IMR-90 (cell line): ENCODE results near the gene RBM41. TPM values are rescaled to one million over a fixed set of nuclear protein-coding genes. Genes with fewer than 3 reads are reported as not detected.

ENCODE experiments used
- ATAC-seq: fragments of 200-7000 bp; cut with Tn5 transposase; 2 replicates; pipeline ENCODE4 v1.9.1; 2020; ENCODE audit warnings: low read depth, mild to moderate bottlenecking, moderate library complexity
- BruUV-seq: library from RNA; stranded (reverse); fragments of 400-500 nt; replicated peaks from 2 replicates; lab custom pipeline; 2021; lab: Mats Ljungman, UMichigan
- CTCF ChIA-PET: fragments of 300-600 bp; formaldehyde crosslinking; extraction: SDS; loops from one replicate; lab custom pipeline; 2021; ENCODE audit warnings: antibody characterized with exemption; lab: Yijun Ruan, JAX
- POLR2A ChIA-PET: fragments of 300-600 bp; sonication (Branson Sonifier 250); formaldehyde crosslinking; loops from one replicate; lab custom pipeline; 2022; ENCODE audit warnings: antibody characterized with exemption; ENCODE audit not compliant: unreplicated experiment; lab: Charles Lee
- DNase-seq: peaks from one replicate; pipeline ENCODE4 v3.0.0; 2013
- H2AFZ ChIP-seq: replicated peaks from 2 replicates; pipeline ENCODE3; 2013; ENCODE audit warnings: low read length, mild to moderate bottlenecking; ENCODE audit not compliant: poor library complexity
- H2AK5ac ChIP-seq: 2 replicates; pipeline ENCODE4 v1.6.1; 2013; ENCODE audit warnings: low read depth, low read length, inconsistent platforms
- H2AK9ac ChIP-seq: replicated peaks from 2 replicates; pipeline ENCODE3; 2013; ENCODE audit warnings: mild to moderate bottlenecking, low read depth, low read length, moderate library complexity; ENCODE audit not compliant: poor library complexity
- H2BK120ac ChIP-seq: 2 replicates; pipeline ENCODE4 v1.6.1; 2013; ENCODE audit warnings: low read depth, low read length, inconsistent platforms
- H2BK15ac ChIP-seq: 3 replicates; pipeline ENCODE4 v1.6.1; 2013; ENCODE audit warnings: low read depth, low read length, inconsistent platforms
- H2BK20ac ChIP-seq: 2 replicates; pipeline ENCODE4 v1.6.1; 2013; ENCODE audit warnings: low read depth, mild to moderate bottlenecking, inconsistent platforms, low read length, moderate library complexity
- H2BK5ac ChIP-seq: 2 replicates; pipeline ENCODE4 v1.6.1; 2013; ENCODE audit warnings: mild to moderate bottlenecking, low read depth, low read length, inconsistent platforms; ENCODE audit not compliant: poor library complexity, severe bottlenecking
- H3K14ac ChIP-seq: replicated peaks from 2 replicates; pipeline ENCODE4 v1.6.1; 2013; ENCODE audit warnings: low read depth, low read length, inconsistent platforms
- H3K18ac ChIP-seq: 2 replicates; pipeline ENCODE4 v1.6.1; 2013; ENCODE audit warnings: low read depth, low read length, control low read depth
- H3K23ac ChIP-seq: 2 replicates; pipeline ENCODE4 v1.6.1; 2013; ENCODE audit warnings: low read depth, low read length, inconsistent platforms
- H3K27ac ChIP-seq: 2 replicates; pipeline ENCODE4 v1.5.1; 2013; ENCODE audit warnings: mild to moderate bottlenecking, control low read depth, low read length; ENCODE audit not compliant: insufficient read depth
- H3K27me3 ChIP-seq: 2 replicates; pipeline ENCODE4 v1.6.1; 2013; ENCODE audit warnings: low read length; ENCODE audit not compliant: control insufficient read depth, insufficient read depth
- H3K36me3 ChIP-seq: 2 replicates; pipeline ENCODE4 v1.6.1; 2013; ENCODE audit warnings: low read length, mixed read lengths; ENCODE audit not compliant: control insufficient read depth, insufficient read depth
- H3K4ac ChIP-seq: 2 replicates; pipeline ENCODE4 v1.6.1; 2013; ENCODE audit warnings: low read depth, low read length, inconsistent platforms
- H3K4me1 ChIP-seq: 2 replicates; pipeline ENCODE4 v1.6.1; 2013; ENCODE audit warnings: low read length, mixed read lengths; ENCODE audit not compliant: control insufficient read depth, insufficient read depth
- H3K4me2 ChIP-seq: 2 replicates; pipeline ENCODE4 v1.6.1; 2013; ENCODE audit warnings: low read depth, mild to moderate bottlenecking, control low read depth, low read length, moderate library complexity
- H3K4me3 ChIP-seq: 2 replicates; pipeline ENCODE4 v1.5.1; 2013; ENCODE audit warnings: low read depth, mild to moderate bottlenecking, control low read depth, low read length, moderate library complexity; ENCODE audit not compliant: insufficient read depth
- H3K56ac ChIP-seq: 2 replicates; pipeline ENCODE4 v1.6.1; 2013; ENCODE audit warnings: low read length, inconsistent platforms; ENCODE audit not compliant: insufficient read depth; ENCODE audit errors: extremely low read depth
- H3K79me1 ChIP-seq, 2 experiments: 2 replicates each; pipeline ENCODE4 v1.6.1; 2013; ENCODE audit warnings: low read length in 2 of 2, inconsistent platforms in 1 of 2, low read depth in 1 of 2
- H3K9ac ChIP-seq: 2 replicates; pipeline ENCODE4 v1.6.1; 2013; ENCODE audit warnings: low read depth, low read length, control low read depth
- H3K9me1 ChIP-seq: 2 replicates; pipeline ENCODE4 v1.6.1; 2013; ENCODE audit warnings: low read length, inconsistent platforms; ENCODE audit not compliant: insufficient read depth
- H3K9me3 ChIP-seq: 2 replicates; pipeline ENCODE4 v1.6.1; 2013; ENCODE audit warnings: low read length; ENCODE audit not compliant: control insufficient read depth, insufficient read depth
- H4K20me1 ChIP-seq: 2 replicates; pipeline ENCODE4 v1.6.1; 2013; ENCODE audit warnings: low read length, inconsistent platforms; ENCODE audit not compliant: insufficient read depth
- H4K5ac ChIP-seq: 2 replicates; pipeline ENCODE4 v1.6.1; 2013; ENCODE audit warnings: mild to moderate bottlenecking, low read depth, low read length, control low read depth
- H4K8ac ChIP-seq, 2 experiments: 2 replicates each; pipeline ENCODE4 v1.6.1; 2013; ENCODE audit warnings: low read depth in 2 of 2, low read length in 2 of 2, control low read depth in 1 of 2, inconsistent platforms in 1 of 2
- H4K91ac ChIP-seq: 2 replicates; pipeline ENCODE4 v1.6.1; 2013; ENCODE audit warnings: low read depth, low read length, inconsistent platforms; ENCODE audit not compliant: insufficient read depth
- BHLHE40 ChIP-seq: fragments of 150-350 bp; IDR thresholded peaks from 2 replicates; pipeline ENCODE4 v1.6.1; 2016; ENCODE audit warnings: mild to moderate bottlenecking, low read depth, low read length
- CHD1 ChIP-seq: IDR thresholded peaks from 2 replicates; pipeline ENCODE4 v1.6.1; 2012; ENCODE audit warnings: low read depth, low read length, improper control_type of control experiment
- FOS ChIP-seq: fragments of 150-350 bp; IDR thresholded peaks from 2 replicates; pipeline ENCODE4 v1.6.1; 2016; ENCODE audit warnings: low read depth, low read length
- MAFK ChIP-seq: IDR thresholded peaks from 2 replicates; pipeline ENCODE4 v1.6.1; 2012; ENCODE audit warnings: low read depth, low read length, improper control_type of control experiment
- MAZ ChIP-seq: IDR thresholded peaks from 2 replicates; pipeline ENCODE4 v1.6.1; 2012; ENCODE audit warnings: low read depth, mild to moderate bottlenecking, low read length, improper control_type of control experiment, moderate library complexity, borderline replicate concordance
- POLR2A ChIP-seq: IDR thresholded peaks from 2 replicates; pipeline ENCODE4 v1.6.1; 2012; ENCODE audit warnings: mild to moderate bottlenecking, low read depth, low read length
- RCOR1 ChIP-seq: IDR thresholded peaks from 2 replicates; pipeline ENCODE4 v1.6.1; 2012; ENCODE audit warnings: mild to moderate bottlenecking, low read length, improper control_type of control experiment; ENCODE audit not compliant: insufficient replicate concordance
- SMC3 ChIP-seq: fragments of 150-350 bp; IDR thresholded peaks from 2 replicates; pipeline ENCODE4 v1.6.1; 2016; ENCODE audit warnings: low read depth, mild to moderate bottlenecking, antibody characterized with exemption, low read length, moderate library complexity
- WGBS, 2 experiments: methylation state at CpG; one replicate each; pipeline versions ENCODE4 v1.1.5 to v1.1.7; 2013; ENCODE audit warnings: missing lambda C conversion rate in 2 of 2; ENCODE audit not compliant: insufficient read length in 1 of 2; ENCODE audit errors: extremely low coverage in 2 of 2; 5-methylcytosine and 5-hydroxymethylcytosine counted together
- dilution Hi-C: fragments of 300-500 bp; cut with HindIII; formaldehyde crosslinking; loops from one replicate; pipeline ENCODE4 v1.14.3; 2018; ENCODE audit warnings: low sequenced_read_pairs; ENCODE audit not compliant: unreplicated experiment
- in situ Hi-C: fragments of 300-500 bp; cut with MboI; formaldehyde crosslinking; loops from 3 replicates; pipeline ENCODE4 v1.14.3; 2019; ENCODE audit warnings: low sequenced_read_pairs, inconsistent platforms, mixed read lengths
- intact Hi-C: fragments of 100-400 bp; cut with micrococcal nuclease; formaldehyde crosslinking; loops from 2 replicates; pipeline ENCODE4 v1.10.0; 2022
- polyA plus RNA-seq, 3 experiments: library from polyadenylated mRNA; depleted of rRNA; stranded (reverse); fragments of >200 nt; gene quantifications; 2 replicates each; pipeline ENCODE4 v1.2.3, GENCODE V29; 2012; ENCODE audit warnings: low replicate concordance in 1 of 3
- total RNA-seq: library from RNA; depleted of rRNA; stranded (reverse); fragments of >200 nt; gene quantifications from 2 replicates; pipeline ENCODE4 v1.2.3, GENCODE V29; 2012
- TF ChIP-seq, protein P1 (sequence below): fragments of 150-350 bp; IDR thresholded peaks from 2 replicates; pipeline ENCODE4 v1.6.1; 2016; ENCODE audit warnings: low read depth, mild to moderate bottlenecking, low read length, moderate library complexity, borderline replicate concordance
- TF ChIP-seq, protein P2 (sequence below): conservative IDR thresholded peaks from 2 replicates; pipeline ENCODE4 v1.5.1; 2012; ENCODE audit warnings: mild to moderate bottlenecking, low read depth, low read length, improper control_type of control experiment

Gene RBM41
- total and polyA plus RNA-seq, 2 of the 4 experiments (the other 2 are of a cell fraction): 3.9 to 8.6 TPM

DNA sequence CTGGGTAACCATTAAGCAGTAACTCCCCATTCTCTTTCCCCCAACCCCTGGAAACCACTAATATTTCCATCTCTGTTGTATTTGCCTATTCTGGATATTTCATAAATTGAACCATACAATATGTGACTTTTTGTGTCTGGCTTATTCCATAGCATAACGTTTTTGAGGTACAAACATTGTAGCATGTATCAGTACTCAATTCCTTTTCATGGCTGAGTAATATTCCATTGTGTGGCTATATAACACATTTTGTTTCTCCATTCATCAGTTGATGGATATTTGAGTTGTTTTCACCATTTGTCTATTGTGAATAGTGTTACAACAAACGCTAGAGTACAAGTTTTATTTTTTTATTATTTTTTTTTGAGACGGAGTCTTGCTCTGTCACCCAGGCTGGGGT is 63.6 kb downstream of the RBM41 start:
- Histone ChIP-seq H3K23ac (no peak overlapping the region), H2AK5ac (no peak overlapping the region), H3K56ac (no peak overlapping the region), H2BK20ac (no peak overlapping the region), H3K4me3 (no peak overlapping the region), H3K27me3 (no peaks in the 10 kb centered on the region), H3K27ac (no peak overlapping the region), H3K36me3 (no peaks in the 10 kb centered on the region), H3K9me3 (no peaks in the 10 kb centered on the region), H4K91ac (no peak overlapping the region), H4K20me1 (no peaks in the 10 kb centered on the region), H3K9me1 (no peaks in the 10 kb centered on the region), H2BK15ac (no peak overlapping the region), H3K9ac (no peak overlapping the region), H2BK5ac (no peak overlapping the region), H2AFZ (no peak overlapping the region), H3K4ac (no peak overlapping the region), H2AK9ac (no peak overlapping the region), H4K5ac (no peak overlapping the region), H4K8ac (no peak overlapping the region), H3K4me1 (no peaks in the 10 kb centered on the region), H3K14ac (no peak overlapping the region), H3K18ac (no peak overlapping the region), H2BK120ac (no peak overlapping the region), H3K79me1 (no peaks in the 10 kb centered on the region), H3K4me2 (no peak overlapping the region)
- BruUV-seq: no TSS peak
- DNase-seq: no peak
- no CpG with 5 or more reads among the region's 3 CpGs for WGBS, 2 experiments
- no peak for ATAC-seq
- in situ Hi-C loops (no loop called here), dilution Hi-C loops (no loop called here), intact Hi-C loops (no loop called here)
- TF ChIP-seq, protein P1, sequence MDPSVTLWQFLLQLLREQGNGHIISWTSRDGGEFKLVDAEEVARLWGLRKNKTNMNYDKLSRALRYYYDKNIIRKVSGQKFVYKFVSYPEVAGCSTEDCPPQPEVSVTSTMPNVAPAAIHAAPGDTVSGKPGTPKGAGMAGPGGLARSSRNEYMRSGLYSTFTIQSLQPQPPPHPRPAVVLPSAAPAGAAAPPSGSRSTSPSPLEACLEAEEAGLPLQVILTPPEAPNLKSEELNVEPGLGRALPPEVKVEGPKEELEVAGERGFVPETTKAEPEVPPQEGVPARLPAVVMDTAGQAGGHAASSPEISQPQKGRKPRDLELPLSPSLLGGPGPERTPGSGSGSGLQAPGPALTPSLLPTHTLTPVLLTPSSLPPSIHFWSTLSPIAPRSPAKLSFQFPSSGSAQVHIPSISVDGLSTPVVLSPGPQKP: no peak
- TF ChIP-seq, protein P2, sequence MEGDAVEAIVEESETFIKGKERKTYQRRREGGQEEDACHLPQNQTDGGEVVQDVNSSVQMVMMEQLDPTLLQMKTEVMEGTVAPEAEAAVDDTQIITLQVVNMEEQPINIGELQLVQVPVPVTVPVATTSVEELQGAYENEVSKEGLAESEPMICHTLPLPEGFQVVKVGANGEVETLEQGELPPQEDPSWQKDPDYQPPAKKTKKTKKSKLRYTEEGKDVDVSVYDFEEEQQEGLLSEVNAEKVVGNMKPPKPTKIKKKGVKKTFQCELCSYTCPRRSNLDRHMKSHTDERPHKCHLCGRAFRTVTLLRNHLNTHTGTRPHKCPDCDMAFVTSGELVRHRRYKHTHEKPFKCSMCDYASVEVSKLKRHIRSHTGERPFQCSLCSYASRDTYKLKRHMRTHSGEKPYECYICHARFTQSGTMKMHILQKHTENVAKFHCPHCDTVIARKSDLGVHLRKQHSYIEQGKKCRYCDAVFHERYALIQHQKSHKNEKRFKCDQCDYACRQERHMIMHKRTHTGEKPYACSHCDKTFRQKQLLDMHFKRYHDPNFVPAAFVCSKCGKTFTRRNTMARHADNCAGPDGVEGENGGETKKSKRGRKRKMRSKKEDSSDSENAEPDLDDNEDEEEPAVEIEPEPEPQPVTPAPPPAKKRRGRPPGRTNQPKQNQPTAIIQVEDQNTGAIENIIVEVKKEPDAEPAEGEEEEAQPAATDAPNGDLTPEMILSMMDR: no peak
- TF ChIP-seq FOS (no peak), MAZ (no peak), CHD1 (no peak), POLR2A (no peak), BHLHE40 (no peak), MAFK (no peak), SMC3 (no peak), RCOR1 (no peak)
- POLR2A ChIA-PET: no interaction called here
- CTCF ChIA-PET: no interaction called here
